Measurements from ENCODE around the gene SEMA4D. TPM values are rescaled to one million over a fixed set of nuclear protein-coding genes. Genes with fewer than 3 reads are reported as not detected.

The SEMA4D gene
- total RNA-seq, 1 donor: 0.43 TPM

DNA sequence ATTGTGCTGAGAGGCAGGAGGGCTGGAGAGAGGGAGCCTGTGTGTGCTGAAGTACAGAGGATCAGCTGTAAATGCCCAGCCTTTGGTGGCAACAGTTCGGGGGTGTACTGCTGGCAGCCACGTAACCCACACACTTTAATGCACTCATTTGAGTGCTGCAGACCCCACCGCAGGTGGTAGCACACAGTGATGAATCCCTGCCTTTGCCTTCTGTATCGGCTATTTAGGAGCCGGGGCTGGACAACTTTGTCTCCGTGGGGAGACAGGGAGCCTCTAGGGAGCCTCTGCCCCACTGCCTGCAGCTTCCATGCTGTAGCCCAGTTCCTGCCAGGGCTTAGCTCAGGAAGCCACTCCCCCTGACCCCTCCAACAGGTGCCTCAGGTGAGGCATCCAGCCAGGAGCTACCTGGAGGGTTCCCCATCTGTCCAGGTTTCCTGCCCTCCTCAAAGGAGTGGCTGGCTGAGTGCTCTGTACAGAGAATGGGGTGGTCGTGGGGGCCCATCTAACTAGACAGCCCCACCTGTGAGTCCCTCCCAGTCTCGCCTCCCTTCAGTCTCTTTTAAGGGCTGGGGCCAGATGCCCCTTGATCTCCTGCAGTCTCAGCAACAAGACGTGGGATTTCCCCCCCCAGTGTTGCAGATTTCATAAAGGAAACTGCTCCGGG, 135.1 kb downstream of the SEMA4D start:
- TF ChIP-seq, protein P1, sequence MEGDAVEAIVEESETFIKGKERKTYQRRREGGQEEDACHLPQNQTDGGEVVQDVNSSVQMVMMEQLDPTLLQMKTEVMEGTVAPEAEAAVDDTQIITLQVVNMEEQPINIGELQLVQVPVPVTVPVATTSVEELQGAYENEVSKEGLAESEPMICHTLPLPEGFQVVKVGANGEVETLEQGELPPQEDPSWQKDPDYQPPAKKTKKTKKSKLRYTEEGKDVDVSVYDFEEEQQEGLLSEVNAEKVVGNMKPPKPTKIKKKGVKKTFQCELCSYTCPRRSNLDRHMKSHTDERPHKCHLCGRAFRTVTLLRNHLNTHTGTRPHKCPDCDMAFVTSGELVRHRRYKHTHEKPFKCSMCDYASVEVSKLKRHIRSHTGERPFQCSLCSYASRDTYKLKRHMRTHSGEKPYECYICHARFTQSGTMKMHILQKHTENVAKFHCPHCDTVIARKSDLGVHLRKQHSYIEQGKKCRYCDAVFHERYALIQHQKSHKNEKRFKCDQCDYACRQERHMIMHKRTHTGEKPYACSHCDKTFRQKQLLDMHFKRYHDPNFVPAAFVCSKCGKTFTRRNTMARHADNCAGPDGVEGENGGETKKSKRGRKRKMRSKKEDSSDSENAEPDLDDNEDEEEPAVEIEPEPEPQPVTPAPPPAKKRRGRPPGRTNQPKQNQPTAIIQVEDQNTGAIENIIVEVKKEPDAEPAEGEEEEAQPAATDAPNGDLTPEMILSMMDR (IDR thresholded peaks at IDR 0.05; ENCODE audit: insufficient read depth, low read depth, low read length): no peak
- DNase-seq (ENCODE audit: low read depth): no peak
- no peak overlapping the region for H3K4me3 ChIP-seq (ENCODE audit: low read depth, low read length)

DNA sequence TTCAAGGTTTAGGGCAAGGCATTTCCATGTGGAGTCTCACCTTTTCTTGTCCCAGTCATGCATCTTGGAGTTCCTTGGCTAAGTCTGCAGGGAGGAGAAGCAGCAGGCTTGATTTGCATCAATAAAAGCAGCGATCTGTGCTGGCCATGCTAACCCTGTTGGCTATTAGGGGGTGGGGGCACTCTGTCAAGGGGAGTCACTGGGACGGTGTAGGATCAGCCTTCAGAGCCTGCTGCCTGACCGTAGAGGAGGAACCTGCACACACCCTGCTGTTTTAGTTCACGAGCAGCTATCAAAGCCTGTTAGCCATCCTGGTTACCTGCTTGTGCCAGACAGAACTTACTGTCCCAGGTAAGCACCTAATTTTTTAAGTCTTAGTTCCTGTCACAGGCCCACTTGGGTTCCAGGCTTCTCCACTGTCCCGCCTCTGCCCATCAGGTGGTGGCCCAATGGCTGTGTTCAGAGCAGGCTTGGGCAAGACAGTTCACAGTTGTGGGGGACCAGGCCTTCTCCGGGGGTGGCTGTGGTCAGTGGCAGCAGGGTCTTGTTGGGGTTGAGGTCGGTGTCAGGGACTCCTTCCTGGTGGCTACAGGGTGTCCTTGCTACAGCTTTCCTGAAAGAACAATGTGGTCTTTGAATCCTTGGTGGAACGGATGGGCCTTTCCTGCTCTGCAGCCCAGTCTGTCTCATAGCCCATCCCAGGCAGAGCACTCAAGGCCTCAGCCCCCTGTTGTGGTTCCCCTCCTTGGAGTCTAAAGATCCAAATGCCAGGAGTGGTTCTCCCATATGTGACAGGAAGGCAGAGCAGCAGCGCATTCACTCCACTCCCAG, 135.9 kb downstream of the SEMA4D start:
- no peak overlapping the region for H3K4me3 ChIP-seq (ENCODE audit: low read depth, low read length)
- TF ChIP-seq, protein P1 (IDR thresholded peaks at IDR 0.05; ENCODE audit: insufficient read depth, low read depth, low read length): no peak
- DNase-seq (ENCODE audit: low read depth): no peak

DNA sequence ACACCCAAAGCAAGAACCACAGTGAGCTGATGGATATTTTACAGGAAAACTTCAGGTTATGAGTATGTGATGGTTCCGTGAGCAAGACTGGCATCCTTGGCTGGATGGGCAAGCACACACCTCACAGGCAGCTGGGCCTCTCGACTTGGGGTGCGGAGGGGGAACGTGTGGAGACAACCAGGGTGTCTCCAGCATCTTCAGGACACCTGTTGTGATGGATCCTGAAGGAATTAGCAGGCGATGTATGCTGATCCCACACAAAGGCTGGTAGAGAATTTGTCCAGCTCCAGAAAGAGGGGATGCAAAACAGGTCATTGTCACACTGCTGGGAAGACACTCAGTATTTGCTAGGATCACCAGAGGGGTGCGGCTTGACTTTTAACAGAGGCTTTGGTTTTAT, 136.9 kb downstream of the SEMA4D start:
- TF ChIP-seq, protein P1 (IDR thresholded peaks at IDR 0.05; ENCODE audit: insufficient read depth, low read depth, low read length): no peak
- no peak overlapping the region for H3K4me3 ChIP-seq (ENCODE audit: low read depth, low read length)
- DNase-seq (ENCODE audit: low read depth): no peak

DNA sequence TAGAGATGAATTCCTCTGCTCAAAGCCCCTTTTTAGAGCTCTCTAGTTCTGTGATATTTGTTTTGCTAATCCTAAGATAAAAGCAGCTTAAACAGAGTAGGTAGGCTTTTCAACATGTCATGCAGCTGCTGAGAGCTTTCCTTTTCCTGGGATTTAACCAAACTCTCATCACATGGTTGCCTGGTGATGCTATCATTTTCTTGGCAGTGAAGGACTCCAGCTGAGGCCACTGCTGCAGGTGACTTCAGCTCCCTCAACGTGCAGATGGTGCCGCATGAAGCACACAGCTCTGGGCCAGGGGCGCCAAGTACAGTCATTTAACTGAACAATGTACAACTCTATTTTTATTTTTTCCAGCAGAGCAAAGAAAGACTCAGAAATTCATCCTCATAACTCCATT, 137.4 kb downstream of the SEMA4D start:
- peak; percentile 6 for DNase-seq (ENCODE audit: low read depth)
- TF ChIP-seq, protein P1 (IDR thresholded peaks at IDR 0.05; ENCODE audit: insufficient read depth, low read depth, low read length): no peak
- no peak overlapping the region for H3K4me3 ChIP-seq (ENCODE audit: low read depth, low read length)

DNA sequence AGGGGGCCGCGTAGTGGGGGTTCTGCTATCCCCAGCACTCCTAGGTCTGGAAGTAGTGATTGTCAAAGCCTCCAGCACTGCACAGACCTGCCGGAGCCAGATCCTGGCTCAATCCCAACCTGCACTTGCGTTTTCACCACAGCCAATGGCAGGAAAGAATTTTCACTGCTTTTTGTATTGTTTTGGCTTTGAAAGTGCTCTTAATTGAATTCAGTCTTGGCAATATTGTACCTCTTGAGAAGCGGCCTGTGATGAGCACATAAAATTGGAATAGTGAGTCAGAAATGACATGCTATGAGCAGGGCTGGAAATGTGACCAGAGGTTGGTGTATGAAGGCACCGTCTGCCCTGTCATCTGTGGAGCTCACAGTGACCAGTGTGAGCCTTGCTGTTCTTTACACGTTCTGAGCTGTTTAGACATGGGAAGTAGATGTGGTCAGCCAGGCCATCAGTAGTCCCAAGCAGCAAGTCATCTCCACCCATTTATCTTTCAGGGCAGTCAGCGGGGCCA, 138.1 kb downstream of the SEMA4D start:
- TF ChIP-seq, protein P1 (IDR thresholded peaks at IDR 0.05; ENCODE audit: insufficient read depth, low read depth, low read length): no peak

DNA sequence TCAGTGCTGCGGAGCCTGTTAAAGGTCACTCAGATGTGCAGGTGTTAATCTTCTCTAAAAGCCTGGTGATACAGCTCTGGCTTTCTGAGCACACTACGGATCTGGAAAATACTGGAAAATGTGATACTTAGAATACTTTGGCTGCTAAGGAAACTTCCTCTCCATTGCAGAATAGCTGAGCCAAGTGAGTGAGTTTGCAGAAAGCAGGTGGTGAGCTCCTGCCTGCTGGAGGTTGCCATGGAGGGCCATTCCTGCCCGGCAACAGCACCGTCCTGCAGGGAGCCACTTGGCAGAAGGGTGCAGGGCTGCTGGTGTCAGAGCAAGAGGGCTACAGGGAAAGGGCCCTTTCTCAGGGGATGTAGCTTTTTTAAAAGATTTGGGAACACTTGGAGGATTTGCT, 138.9 kb downstream of the SEMA4D start:
- TF ChIP-seq, protein P1 (IDR thresholded peaks at IDR 0.05; ENCODE audit: insufficient read depth, low read depth, low read length): no peak
- no peak for DNase-seq (ENCODE audit: low read depth)

More for the DNA sequence above, 138.1 kb downstream of the SEMA4D start:
- H3K4me3 ChIP-seq (ENCODE audit: low read depth, low read length): no peak overlapping the region
- DNase-seq (ENCODE audit: low read depth): no peak

More for the DNA sequence above, 138.9 kb downstream of the SEMA4D start:
- H3K4me3 ChIP-seq (ENCODE audit: low read depth, low read length): no peak overlapping the region

Measured in fibroblast of villous mesenchyme (primary cell).